C4-2B (cell line): ENCODE results near the gene FAM131B.

Source experiments
- H3K27ac ChIP-seq: fragments of 450-650 bp; 2 replicates; pipeline ENCODE4 v1.5.1; 2017
- CTCF ChIP-seq: fragments of 450-650 bp; conservative IDR thresholded peaks from 2 replicates; pipeline ENCODE4 v1.5.1; 2017; ENCODE audit warnings: mild to moderate bottlenecking
- ZFX ChIP-seq: fragments of 450-650 bp; IDR thresholded peaks from 2 replicates; pipeline ENCODE4 v1.6.1; 2017

FAM131B gene

DNA sequence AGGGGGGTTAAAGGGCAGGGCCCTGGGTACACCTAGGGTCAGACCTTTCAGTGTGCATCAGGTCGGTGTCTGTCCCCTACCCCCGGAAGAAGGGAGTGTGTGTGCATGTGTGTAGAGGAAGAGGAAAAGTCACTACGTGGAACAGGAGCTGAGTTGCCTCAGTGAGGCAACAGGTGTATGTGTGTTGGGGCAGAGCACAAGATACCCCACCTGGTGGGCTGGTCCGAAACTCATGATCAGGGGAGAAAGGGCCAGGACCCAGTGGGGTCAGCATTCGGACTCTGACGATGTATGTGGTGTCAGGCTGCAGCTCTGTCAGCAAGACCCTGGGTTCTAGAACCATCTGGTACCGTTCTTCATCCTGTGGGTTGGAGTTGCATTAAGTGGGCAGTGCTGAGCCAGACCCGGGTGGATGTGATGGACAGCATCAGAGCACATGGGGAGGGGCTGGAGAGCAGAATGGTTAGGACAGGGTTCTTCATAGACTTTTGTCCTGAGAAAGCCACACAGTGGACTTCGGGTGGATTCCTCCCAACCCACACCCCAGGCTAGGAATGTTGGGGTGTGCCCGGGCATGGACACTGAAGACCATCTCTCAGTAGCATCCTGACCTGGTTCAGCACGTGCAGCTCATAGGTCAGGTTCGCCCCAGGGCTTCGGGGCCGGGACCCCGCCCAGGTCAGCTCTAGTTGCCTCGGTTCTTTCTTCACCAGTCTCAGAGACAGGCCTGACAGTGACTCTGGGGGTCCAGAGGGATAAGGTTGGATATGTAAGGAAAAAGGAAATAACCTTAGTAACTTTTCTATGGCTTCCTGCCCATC lies 35.4 kb upstream of the FAM131B start:
- no peak for TF ChIP-seq ZFX
- no peak for TF ChIP-seq CTCF
- H3K27ac ChIP-seq, result no peak overlapping the region

DNA sequence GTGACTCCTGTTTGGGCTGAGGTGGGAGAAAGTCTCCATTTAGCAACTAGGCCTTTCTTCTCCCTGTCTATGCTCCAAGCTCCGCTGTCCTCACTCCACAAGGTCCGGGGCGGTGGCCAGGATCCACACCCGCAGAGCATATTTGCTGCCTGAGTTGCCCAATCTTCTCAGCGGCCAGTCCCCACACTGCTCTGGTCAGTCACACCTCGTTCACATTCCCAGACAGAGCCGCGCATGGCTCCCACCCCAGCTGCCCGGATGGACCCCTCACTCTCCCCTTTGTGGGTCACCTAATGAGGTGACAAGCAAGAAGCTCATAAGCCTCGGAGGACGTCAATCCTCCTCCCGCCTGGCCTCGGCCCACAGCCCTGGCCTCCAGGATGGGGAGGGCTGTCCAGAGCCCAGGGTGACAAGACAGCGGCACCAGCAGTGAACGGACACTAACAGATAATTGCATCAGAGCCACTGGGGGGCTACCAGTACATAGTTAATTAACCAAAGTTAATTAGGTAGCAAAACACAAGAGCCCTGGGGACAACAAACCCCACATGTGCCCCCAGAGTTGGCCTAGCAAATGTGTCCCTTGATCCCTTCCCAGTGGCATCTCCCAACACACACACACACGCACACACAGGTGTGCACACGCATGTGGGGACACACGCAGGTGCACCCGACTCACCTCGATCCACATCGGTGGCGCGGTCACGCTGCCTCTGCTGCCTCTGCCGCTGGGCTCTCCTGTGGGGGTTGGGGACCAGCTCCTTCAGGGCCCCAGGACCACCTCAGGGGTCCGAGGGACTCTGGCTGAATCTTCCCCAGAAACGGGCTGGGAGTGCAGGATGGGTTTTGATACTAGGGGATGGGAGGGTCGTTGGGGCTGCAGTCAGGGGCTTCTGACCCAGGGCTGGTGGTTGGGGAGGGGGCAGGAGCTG lies 34.4 kb upstream of the FAM131B start:
- TF ChIP-seq CTCF (no peak), ZFX (no peak)
- H3K27ac ChIP-seq, result no peak overlapping the region

DNA sequence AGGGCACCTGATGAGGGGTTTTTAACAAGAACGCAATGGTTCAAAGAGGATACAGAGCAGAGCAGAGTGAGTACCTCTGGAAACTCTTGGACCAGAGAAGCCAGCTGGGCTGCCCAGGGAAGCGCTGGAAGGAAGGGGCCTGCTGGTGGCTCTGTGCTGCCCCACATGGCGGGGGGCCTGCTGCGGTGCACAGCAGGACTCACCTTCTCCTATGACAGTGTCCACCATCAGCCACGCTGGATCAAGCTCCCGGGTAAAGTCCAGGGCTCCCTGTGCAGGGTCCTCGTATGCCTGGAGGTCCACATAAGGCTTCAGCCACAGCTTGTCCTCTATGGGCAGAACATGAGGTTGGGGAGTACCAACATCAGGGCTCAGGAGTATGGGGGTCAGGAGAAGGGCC lies 33.7 kb upstream of the FAM131B start:
- H3K27ac ChIP-seq, result no peak overlapping the region

DNA sequence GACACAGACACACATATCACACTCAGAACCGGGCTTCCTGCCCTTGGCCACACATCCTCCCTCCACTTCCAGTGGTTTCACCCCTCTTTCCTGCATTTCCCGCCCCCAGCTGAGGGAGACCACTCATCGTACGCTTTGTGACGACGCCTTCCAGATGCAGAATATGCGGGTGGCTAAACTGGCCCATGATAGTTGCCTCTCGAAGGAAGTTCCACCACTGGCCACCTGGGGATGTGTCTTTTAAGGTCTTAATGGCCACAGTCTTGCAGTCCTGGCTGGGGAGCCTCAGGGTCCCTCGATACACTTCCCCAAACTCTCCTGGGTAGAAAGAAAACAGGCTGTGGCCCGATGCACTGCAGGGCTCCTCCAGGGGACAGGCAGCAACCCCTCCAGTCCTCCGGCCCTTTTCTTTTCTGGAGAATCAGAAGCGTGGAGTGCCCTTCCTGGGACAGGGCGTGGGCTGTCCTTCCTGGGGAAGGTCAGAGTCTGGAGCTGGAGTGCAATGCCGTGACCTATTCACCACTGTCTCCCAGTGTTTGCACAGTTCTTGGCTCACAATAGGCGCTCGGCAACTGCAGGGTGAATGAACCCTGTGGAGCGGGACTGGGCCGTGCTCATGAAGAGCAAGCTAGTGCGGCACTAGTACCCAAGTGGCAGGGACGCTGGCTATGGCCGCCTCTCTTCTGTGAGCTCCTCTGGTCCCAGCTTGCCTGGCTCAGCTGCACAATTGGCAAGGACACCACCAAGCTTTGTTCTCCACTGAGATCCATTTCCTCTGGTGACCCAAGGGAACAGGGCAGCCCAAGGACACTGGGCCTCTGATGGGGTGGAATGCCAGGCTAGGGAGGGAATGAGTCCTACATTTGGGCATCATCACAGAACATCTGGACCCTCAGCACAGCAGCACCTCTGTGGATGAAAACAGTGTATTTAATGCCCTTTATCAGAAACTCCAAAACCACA lies 33.0 kb upstream of the FAM131B start:
- peak overlapping the region; percentile 0; the same call in 1 of the 2 replicates for H3K27ac ChIP-seq
- TF ChIP-seq ZFX (no peak), CTCF (no peak)

More for the DNA sequence above, 33.7 kb upstream of the FAM131B start:
- no peak for TF ChIP-seq CTCF
- TF ChIP-seq ZFX, result no peak

DNA sequence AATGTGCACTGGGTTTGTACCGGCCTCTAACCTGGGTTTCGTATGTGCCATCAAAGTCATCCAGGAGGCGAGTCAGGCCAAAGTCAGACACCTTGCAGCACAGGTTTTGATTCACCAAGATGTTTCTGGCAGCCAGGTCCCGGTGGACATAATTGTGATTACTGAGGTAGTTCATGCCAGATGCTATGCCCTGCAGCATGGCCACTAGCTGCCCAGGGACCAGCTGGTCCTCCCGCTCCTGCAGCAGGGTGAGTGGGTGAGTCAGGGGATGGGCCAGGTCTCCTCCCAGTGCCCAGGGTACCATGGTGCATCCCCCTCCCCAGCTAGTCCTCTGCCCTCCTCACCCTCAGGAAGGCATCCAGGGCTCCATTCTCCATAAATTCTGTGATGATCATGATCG lies 32.3 kb upstream of the FAM131B start:
- no peak overlapping the region for H3K27ac ChIP-seq
- TF ChIP-seq CTCF, result no peak

DNA sequence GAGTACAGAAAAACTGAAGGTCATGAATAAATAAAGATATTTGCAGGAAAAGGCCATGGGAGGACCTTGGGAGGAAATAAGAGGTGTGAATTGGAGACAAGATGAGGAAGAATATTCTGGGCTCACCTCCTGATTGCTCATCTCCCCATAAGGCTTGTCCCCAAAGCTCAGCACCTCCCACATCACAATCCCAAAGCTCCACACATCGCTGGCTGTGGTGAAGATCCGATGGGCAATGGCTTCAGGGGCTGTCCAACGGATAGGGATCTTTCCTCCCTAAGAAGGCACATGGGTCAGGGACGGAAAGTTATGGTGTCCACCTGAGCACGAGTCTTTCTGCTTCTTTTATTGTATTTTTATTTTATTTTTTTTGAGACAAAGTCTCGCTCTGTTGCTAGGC lies 31.6 kb upstream of the FAM131B start:
- H3K27ac ChIP-seq, result no peak overlapping the region
- no peak for TF ChIP-seq CTCF
- TF ChIP-seq ZFX, result no peak
